Adrenal gland (tissue), 12 donors: ENCODE results near the gene GBA2. TPM values are rescaled to one million over a fixed set of nuclear protein-coding genes. Genes with fewer than 3 reads are reported as not detected.

ENCODE experiments used
- DNase-seq, 7 donors: peaks; one replicate each; pipeline ENCODE4 v3.0.0-alpha.2; 2019 to 2020
- H3K27ac ChIP-seq, 5 donors: fragments of 200-600 bp; sonication (generic) in 4 of 5; 1 replicate in 3 of 5; 2 replicates in 2 of 5; pipeline versions ENCODE4 v1.5.1 to v1.8.0; 2016 to 2020; ENCODE audit warnings: mild to moderate bottlenecking in 1 of 5
- H3K27me3 ChIP-seq: fragments of 200-600 bp; 2 replicates; pipeline ENCODE4 v1.8.0; 2021
- H3K36me3 ChIP-seq, 2 donors: fragments of 200-600 bp; replicated peaks in 1 of 2; 1 replicate in 1 of 2; 2 replicates in 1 of 2; pipeline versions ENCODE4 v1.5.1 to v1.8.0; 2018 to 2022
- H3K4me1 ChIP-seq, 2 donors: fragments of 200-600 bp; replicated peaks in 1 of 2; 1 replicate in 1 of 2; 2 replicates in 1 of 2; pipeline versions ENCODE4 v1.5.1 to v1.8.0; 2018 to 2021
- H3K4me3 ChIP-seq, 4 donors: fragments of 200-600 bp; sonication (generic) in 3 of 4; one replicate each; pipeline ENCODE4 v1.5.1; 2016 to 2018
- H3K9me3 ChIP-seq, 3 donors: fragments of 200-600 bp; sonication (generic) in 1 of 3; replicated peaks in 1 of 3; 1 replicate in 2 of 3; 2 replicates in 1 of 3; pipeline versions ENCODE4 v1.5.1 to v1.8.0; 2016 to 2021
- CTCF ChIP-seq, 6 experiments: fragments of 450-650 bp in 4 of 6; fragments of 200-600 bp in 2 of 6; sonication (generic) in 1 of 6; IDR thresholded peaks; 1 replicate in 5 of 6; 2 replicates in 1 of 6; pipeline versions ENCODE4 v1.5.1 to v1.8.0; 2016 to 2021; ENCODE audit warnings: antibody characterized with exemption in 6 of 6, mild to moderate bottlenecking in 2 of 6, moderate library complexity in 1 of 6
- POLR2A ChIP-seq, 2 donors: fragments of 450-650 bp; IDR thresholded peaks; one replicate each; pipeline ENCODE4 v1.6.1; 2017; ENCODE audit warnings: antibody characterized with exemption in 2 of 2, mild to moderate bottlenecking in 2 of 2, moderate library complexity in 1 of 2
- WGBS, 4 donors: extraction: QIAGEN DNeasy Blood & Tissue Kit in 2 of 4; methylation state at CpG; one replicate each; pipeline versions ENCODE4 v1.1.5 to v1.1.7; 2013 to 2017; 5-methylcytosine and 5-hydroxymethylcytosine counted together
- intact Hi-C, 2 donors: fragments of 100-400 bp; cut with DNase I; formaldehyde crosslinking; loops; one replicate each; pipeline versions ENCODE4 v1.14.1 to v1.15.0; 2022 to 2023
- polyA plus RNA-seq, 3 donors: library from polyadenylated mRNA; stranded (reverse); fragments of 200-250 nt in 2 of 3; fragments of 350-450 nt in 1 of 3; fragmentation: Illumina TruSeq in 1 of 3; extraction: RNeasy Lipid Tissue Mini Kit (QIAGEN cat#74804) in 1 of 3; gene quantifications; one replicate each; pipeline ENCODE4 v1.2.3, GENCODE V29; 2013 to 2014
- total RNA-seq, 9 donors: library from RNA; depleted of rRNA in 4 of 9; stranded (reverse); fragments of >200 nt in 4 of 9; fragments of 120-200 nt in 1 of 9; fragmentation: NEBNext Ultra II Directional in 1 of 9; extraction: Animal tissue kit (Norgen Biotek cat#: 25700) in 1 of 9; gene quantifications; one replicate each; pipeline versions ENCODE4 v1.1.0 to v1.2.4, GENCODE V29; 2013 to 2023
- donor health status: healthy with polysubstance abuse.
- donor health status: Bipolar disorder and iron deficiency.
- donor health status: DM: yes; HTN: yes; CAD: no.
- donor health status: DM: no; HTN: no; CAD: no.
- donor health status: DM: no; HTN: no; CAD: no.
- donor health status: DM: yes; HTN: yes; CAD: no.

GBA2 gene
- total and polyA plus RNA-seq, 12 donors = 28.5 to 84.8 (median 52.7) TPM

DNA sequence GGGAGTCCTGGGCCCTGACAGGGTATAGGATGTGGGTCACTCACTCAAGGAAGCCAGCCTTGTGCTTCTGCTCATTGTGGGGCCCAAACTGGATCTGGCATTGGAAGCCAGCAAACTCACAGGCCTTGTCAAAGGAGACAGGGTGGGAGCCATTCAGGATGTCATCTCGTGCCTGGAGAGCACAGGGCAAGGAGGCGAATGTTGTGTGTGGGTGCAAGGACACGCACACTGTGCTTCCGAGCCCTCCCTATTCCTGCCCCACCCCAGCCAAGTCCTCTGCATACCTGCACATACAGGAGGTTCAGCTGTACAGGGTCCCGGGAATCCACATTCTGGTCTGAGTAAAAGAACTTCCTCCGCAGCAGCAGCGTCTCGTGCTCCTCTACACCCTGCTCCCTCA is 25.1 kb downstream of the GBA2 start:
- Histone ChIP-seq H3K4me1 (peaks cover 24 to 30% of the 10 kb centered on the region in 2 donors), H3K36me3 (peaks cover 0 to 69% of the 10 kb centered on the region in 2 donors), H3K27me3 (no peaks in the 10 kb centered on the region), H3K9me3 (no peaks in the 10 kb centered on the region), H3K4me3 (no peak overlapping the region), H3K27ac (no peak overlapping the region)
- no peak for DNase-seq
- intact Hi-C loops = no loop called here
- 88 to 93% (median 91%) methylated on average over 6 to 8 of the region's 8 CpGs for WGBS, 4 donors
- TF ChIP-seq POLR2A (IDR thresholded peaks at IDR 0.05) (no peak), CTCF (IDR thresholded peaks at IDR 0.05) (no peak)

GRCh38 chr9:35723426-35723825 is 25.6 kb downstream of the GBA2 start:
- TF ChIP-seq POLR2A (IDR thresholded peaks at IDR 0.05) = no peak
- no peak for TF ChIP-seq CTCF (IDR thresholded peaks at IDR 0.05)

GRCh38 chr9:35719546-35719945 is 29.5 kb downstream of the GBA2 start:
- 90 to 97% (median 94%) methylated on average over 3 to 4 of the region's 4 CpGs for WGBS, 4 donors
- Histone ChIP-seq H3K36me3 (peaks cover 0 to 100% of the 10 kb centered on the region in 2 donors), H3K27ac (no peak overlapping the region), H3K4me3 (no peak overlapping the region), H3K27me3 (no peaks in the 10 kb centered on the region), H3K9me3 (no peaks in the 10 kb centered on the region), H3K4me1 (no peaks in the 10 kb centered on the region)
- intact Hi-C loops = no loop called here
- TF ChIP-seq CTCF (IDR thresholded peaks at IDR 0.05) = no peak
- TF ChIP-seq POLR2A (IDR thresholded peaks at IDR 0.05) = no peak
- no peak for DNase-seq

More at GRCh38 chr9:35723426-35723825, 25.6 kb downstream of the GBA2 start:
- H3K27ac ChIP-seq = no peak overlapping the region
- intact Hi-C loops = no loop called here
- 83 to 95% (median 89%) methylated on average over 2 of the region's 2 CpGs for WGBS, 4 donors
- no peaks in the 10 kb centered on the region for H3K27me3 ChIP-seq
- DNase-seq = no peak
- H3K9me3 ChIP-seq = no peaks in the 10 kb centered on the region
- H3K4me3 ChIP-seq = no peak overlapping the region
- peaks cover 0 to 74% of the 10 kb centered on the region in 2 donors for H3K36me3 ChIP-seq
- peaks cover 19 to 25% of the 10 kb centered on the region in 2 donors for H3K4me1 ChIP-seq

DNA sequence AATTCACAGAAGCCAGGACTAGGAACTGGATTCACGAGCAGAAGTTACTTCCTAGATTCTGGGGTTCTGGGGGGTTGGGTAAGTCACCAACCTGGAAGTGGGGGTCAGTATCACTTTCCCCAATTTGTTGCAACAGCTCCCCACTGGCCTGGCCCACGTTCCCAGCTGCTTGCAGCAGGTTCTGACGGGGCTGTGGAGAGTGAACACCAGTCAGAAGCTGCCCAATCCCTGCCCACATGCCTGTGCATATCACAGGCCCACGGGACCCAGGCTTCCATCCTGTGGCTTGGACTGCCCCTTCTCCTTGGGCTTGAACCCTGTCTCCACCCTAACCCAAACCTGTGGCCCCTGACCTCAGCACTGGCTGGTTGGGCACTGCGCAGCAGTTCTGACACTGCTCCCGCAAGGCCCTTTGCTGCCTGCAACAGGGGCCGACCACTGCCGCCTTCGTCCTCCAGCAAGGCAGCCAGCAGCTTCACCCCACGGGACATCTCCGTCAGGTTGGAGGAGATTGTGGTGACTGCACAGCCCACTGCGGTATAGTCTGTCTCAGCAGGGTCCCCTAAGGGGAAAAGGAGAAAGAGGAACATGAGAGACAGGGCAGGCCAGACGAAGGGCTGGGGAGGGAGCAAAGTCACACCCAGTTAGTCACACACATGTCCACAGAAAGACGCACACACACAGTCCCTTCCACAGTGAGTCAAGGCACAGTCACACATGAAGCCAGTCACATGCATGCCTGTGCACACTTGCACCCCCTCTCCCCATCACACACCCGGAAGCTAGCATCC is 30.1 kb downstream of the GBA2 start:
- Histone ChIP-seq H3K9me3 (no peaks in the 10 kb centered on the region), H3K27ac (no peak overlapping the region), H3K36me3 (peaks cover 0 to 100% of the 10 kb centered on the region in 2 donors), H3K4me1 (no peaks in the 10 kb centered on the region), H3K27me3 (no peaks in the 10 kb centered on the region), H3K4me3 (no peak overlapping the region)
- TF ChIP-seq CTCF (IDR thresholded peaks at IDR 0.05) (no peak), POLR2A (IDR thresholded peaks at IDR 0.05) (no peak)
- intact Hi-C loops = no loop called here
- WGBS, 4 donors = 79 to 88% (median 84%) methylated on average over 13 to 15 of the region's 15 CpGs
- no peak for DNase-seq
